Esophagus mucosa (tissue), 1 donor: Measurements from ENCODE around the gene SLC6A5. TPM values are rescaled to one million over a fixed set of nuclear protein-coding genes. Genes with fewer than 3 reads are reported as not detected.

Source experiments
- ATAC-seq: fragments of 200-7000 bp; cut with Tn5 transposase; one replicate; pipeline ENCODE4 v1.9.1; 2020
- total RNA-seq: library from RNA; stranded (reverse); gene quantifications from one replicate; pipeline ENCODE4 v1.2.4, GENCODE V29; 2023
- donor health status: DM: yes; HTN: yes; CAD: no.

Gene SLC6A5
- total RNA-seq, 1 donor from 2014 or later: not detected

- no peak for ATAC-seq
Observed at GRCh38 chr11:20669820-20670684, 70.6 kb downstream of the SLC6A5 start.

- no peak for ATAC-seq
Observed at GRCh38 chr11:20670932-20671403, 71.6 kb downstream of the SLC6A5 start.

GRCh38 chr11:20671856-20672546, 72.6 kb downstream of the SLC6A5 start:
- ATAC-seq: no peak

GRCh38 chr11:20672575-20672974, 73.2 kb downstream of the SLC6A5 start:
- ATAC-seq: no peak

GRCh38 chr11:20676658-20677057, 77.2 kb downstream of the SLC6A5 start:
- no peak for ATAC-seq

- ATAC-seq: no peak
Observed at GRCh38 chr11:20688761-20689160, 89.4 kb downstream of the SLC6A5 start.

- no peak for ATAC-seq
Observed at GRCh38 chr11:20707876-20708275, 108.5 kb downstream of the SLC6A5 start.

Other genes with a start within 250 kb of the SLC6A5 start
- 39.5 TPM for gene HTATIP2, start 235.9 kb upstream of the SLC6A5 start, total RNA-seq
- 16.7 TPM for gene PRMT3, start 211.9 kb upstream of the SLC6A5 start, total RNA-seq
- gene NELL1, start 70.0 kb downstream of the SLC6A5 start, total RNA-seq: not detected